NCI-H524 (cell line): Measurements from ENCODE around the gene GREM1.
A peak's percentile ranks its signal among the peaks of the same experiment; 100 is the strongest.

Source experiments
- DNase-seq, 2 experiments: peaks; one replicate each; lab custom pipeline; 2025; lab: John Stamatoyannopoulos, UW

Gene GREM1

DNA sequence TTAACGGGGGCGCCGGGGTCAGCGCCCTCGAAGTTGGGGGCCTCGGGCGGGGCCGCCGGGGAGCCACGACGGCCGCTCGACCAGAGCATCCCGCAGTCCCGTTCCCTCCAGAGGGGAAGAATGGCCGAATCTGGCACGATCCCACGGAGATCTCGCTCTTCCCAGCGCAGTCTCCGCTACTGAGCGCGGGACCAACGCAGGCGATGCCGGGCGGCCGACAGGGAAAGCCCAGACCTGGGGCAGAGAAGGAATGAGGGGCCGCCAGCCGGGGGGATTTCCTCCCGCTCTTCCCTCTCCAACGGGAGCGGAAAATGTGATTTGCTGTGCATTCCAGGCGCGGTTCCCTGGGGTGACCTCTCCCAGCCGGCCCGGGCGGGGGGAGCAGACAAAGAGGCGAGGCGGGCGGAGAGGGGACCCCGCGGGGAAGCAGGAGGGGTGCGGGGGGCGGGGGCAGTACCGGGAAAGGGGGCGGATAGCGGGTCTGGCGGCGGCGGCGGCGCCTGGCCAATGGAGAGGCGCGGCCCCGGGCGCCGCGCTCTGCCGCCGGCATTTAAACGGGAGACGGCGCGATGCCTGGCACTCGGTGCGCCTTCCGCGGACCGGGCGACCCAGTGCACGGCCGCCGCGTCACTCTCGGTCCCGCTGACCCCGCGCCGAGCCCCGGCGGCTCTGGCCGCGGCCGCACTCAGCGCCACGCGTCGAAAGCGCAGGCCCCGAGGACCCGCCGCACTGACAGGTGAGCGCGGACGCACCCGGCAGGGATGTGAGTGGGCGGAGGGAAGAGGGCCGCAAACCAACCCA lies at the start of gene GREM1:
TSS of gene GREM1 (plus strand) at position 579 of the 801 bp plus-strand sequence. CDS start 12,687 bp downstream, outside the sequence.
- peak in 1 of 2 experiments; percentile 39 for DNase-seq

DNA sequence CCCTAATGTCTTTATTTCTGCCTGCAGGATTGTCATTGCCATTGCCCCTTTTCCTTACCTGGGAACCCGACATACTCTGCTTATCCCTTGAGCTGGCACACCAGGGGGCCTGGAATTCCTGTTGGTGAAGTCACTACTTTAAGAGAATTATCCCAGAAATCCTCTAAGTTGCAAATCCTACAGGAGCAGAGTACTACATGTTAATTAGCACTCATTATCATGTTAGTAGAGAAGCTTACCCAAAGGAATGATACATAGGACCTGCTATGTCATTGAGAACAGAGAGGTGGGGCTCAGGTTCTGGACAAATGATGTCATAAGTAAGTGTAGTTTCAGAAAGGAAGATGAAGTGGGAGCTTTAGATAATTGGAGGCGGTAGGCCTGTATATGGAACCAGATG lies 48.9 kb upstream of the GREM1 start:
- DNase-seq: peak in 1 of 2 experiments; percentile 16

DNA sequence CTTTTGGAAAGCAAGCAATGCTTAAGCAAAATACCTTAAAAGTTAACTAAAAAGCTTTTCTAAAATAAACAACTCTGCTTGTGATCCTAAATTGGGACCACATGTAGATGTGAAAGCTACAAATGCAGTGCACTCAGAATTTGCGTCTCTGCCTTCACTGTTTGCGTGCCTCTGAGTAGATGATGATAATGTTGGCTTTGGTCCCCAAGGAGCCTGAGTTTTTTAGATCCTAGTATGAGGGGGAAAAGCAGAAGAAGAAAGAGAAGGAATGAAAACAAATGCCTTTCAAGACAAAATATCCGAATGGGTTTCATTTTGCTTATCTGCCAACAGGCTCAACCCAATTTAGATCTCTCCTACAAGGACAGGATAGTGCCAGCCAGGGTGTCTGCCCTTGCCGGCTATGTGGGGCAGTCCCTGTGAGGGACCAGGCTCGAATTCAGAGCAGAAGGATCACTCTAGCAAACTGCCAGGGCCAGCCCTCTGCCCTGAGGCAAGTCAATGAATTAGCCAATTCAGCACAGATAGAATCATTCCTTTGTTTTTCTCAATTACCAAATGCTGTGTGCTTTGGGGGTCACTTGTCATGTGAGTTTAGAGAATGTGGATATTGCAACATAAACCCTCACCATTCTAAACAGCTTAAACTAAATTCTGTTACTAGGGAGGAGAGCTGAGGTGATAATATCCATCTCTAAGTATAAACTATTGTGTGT lies 47.8 kb upstream of the GREM1 start:
- no peak for DNase-seq

DNA sequence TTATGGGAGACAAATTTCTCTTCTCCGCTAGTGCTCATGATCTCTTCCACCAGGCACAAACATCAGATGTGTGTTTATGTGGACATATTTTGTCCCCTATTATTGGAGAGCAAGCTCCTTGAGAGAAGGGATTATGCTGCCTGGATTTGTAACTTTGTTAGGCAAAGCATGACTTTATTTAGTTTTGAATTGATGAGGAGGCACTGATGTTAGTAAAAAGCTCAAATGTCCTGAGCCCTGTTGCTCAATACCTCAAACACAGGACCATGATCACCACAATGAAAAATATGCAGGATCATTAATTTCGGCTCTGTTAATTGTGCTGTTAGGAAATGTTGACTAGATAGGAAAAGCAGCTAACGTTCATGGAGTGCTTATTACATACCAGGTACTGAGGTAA lies 47.2 kb upstream of the GREM1 start:
- DNase-seq: no peak

DNA sequence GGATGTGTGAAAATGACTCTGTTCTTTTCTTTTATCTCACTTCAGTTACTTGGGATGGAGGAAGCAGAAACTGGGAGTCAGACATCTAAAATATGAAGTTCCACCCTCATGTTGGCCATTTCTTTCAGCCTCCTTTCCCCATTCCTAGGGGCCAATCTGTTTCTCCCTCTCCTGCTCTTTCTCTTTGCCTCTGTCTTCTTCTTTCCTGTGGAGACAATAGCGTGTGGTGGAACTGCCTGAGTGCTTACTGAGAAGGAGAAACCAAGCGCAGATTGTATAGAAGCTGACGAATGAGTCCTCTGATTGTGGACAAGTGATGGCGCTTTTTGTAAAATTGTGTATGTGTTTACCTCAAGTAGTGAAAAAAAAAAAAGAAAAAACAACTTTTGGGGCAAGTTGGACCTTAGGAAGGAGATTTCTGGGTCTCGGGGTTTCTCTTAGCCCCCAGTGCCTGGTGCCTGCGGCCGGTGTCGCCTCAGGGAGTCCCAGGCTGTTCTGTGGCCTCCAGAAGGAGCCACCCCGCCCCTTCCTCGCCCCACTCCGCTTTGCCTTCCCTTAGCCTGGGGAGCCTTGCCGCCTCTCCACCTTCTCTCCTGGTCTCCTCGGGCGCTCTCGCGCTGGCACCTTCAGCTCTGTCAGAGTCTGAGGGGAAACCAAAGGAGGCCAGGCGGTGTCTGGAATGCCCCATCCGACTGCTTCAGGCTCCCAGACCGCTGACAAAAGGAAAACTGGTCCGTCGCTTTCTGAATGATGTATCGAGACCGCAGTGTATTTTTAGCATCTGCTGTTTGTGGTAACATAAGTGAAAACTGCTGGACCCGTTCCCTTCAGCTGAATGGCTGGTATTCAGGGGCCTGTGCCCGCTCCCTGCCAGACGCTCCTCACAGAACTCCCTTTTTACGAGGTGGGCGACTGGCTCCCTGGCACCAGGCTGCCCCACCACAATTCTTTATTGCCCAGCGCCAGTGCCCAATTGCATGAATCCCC lies 46.2 kb upstream of the GREM1 start:
- no peak for DNase-seq

DNA sequence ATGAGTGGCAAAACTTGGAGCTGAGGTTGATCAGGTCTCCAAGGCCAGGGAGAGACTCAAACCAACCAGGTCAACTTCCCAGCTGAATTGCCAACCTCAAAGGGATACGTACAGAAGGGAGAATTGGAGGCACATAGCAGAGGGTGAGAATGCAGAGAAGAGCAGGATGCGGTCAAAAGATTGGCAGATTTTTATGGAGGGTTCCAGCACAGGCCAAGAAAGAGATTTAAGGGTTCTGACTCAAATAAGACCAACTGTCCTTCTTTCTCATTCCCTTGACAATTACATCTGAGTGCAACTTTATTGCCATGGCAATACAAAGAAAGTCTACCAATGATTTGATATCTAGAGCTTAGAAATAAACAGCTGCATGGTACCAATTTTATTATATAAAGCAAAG lies 43.1 kb upstream of the GREM1 start:
- no peak for DNase-seq

DNA sequence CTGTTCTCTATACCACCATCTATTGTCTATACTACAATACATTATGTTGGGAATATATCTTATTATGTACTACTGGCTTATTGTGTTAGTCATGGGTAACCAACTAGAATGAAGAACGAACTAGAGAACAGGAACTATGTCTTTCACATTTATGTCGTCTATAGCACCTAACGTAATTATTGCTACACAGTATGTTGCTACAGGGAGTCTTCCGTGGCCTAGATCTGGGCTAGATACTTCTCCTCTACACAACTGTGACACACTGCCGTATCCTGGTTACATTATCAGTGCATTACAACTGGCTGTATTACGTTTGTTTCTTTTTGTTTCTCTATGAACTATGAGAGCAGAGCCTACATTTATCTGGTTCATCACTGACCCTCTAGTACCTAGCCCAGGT lies 42.3 kb upstream of the GREM1 start:
- DNase-seq: no peak

DNA sequence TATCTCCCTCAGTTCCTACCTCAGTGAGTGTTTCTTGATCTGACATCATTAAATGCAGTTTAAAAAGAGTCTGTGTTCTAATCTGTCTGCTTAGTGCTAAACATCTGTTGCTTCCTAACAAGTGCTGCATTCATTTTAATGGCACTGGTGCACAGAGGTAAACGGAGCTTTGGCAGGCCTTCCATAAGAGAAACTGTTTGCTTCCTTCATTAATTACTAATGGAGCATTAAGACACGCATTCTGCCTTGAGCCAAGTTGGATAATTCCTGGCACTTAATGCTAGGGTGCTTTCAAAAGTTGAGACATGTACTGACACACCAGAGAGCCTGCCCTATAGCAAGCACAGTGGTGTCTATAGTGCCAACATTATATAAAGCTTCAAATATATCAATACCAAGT lies 41.6 kb upstream of the GREM1 start:
- peak; percentile 11 to 70 for DNase-seq

DNA sequence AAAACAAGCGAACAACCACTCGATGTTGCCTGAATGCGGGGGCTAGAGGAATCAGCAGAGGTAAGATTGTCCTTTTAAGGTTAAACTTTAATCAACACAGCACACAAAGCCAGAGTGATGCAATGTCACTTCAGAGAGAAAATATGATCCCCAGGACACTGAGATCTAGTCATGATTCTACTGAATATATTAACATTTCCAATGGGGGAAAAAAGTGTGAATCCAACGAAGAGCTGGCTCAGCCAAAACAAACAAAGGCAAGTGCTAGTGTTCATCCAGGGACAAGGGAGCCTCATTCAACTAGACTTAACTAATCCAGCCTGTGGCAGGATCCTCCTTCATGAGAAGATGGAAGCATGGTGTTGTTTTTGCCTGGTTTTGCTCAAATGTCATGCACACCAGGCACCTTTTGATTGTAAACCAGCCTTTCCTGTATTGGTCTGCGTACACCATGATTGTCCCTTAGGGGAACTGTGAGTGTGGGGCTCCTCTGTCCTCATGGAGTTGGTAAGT lies 40.5 kb upstream of the GREM1 start:
- DNase-seq: no peak

DNA sequence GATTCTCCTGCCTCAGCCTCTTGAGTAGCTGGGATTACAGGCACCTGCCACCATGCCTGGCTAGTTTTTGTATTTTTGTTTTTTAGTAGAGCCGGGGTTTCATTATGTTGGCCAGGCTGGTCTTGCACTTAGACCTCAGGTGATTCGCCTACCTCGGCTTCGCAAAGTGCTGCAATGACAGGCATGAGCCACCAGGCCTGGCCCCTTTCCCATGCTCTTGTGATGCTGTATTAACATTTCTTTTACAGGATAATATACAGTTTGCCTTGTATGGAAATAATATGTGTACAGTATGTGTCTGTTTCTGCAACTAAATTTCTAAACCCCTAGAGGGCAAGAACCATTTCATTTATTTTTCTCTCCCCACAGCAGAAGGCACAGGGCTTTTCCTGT lies 38.5 kb upstream of the GREM1 start:
- no peak for DNase-seq

DNA sequence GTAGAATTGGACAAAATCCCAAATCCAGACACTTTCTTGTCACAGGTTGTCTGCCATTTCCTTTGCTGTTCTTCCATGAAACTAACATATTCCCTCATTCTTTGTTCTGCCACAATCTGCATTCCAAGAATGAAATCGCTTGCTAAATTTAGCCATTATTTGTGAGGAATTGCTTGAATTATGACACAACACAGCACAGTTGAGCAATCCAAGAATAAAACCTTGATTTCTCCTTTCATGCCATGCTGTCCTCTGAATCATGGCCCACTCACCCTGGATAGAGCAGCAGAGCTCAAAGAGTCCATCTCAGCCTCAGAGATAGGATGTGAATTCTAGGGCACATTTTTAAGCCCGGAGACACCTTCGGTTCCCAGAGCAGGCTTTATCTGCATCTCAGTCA lies 35.2 kb upstream of the GREM1 start:
- DNase-seq: no peak

DNA sequence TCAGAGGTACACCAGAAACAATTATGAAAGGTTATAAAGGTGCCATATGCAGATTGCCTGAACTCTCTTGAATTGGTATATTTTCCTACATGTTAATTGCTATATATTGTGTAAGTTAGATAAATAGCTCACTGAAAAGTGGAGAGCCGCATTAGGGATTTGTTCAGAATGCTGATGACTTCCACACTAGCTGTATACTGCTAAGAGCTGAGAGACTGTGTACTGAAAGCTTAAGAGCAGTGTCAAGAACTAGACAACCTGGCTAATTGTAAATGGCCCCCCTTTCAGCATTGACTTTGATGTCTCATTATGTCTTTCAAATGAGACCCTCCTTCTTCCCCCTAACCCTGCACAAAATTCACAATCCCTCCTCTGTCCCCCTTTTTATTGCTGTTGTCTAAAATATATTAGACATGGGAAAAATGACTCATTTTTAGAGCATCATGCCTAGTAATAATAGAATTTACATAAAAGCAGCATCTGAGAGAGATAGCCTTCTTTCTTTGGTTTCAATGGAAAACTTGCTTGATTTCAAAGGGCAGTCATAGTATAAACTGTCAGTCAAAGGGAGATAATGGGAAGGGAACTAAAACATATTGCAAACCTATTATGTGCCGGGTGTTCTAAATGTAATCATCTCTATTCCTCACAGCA lies 34.7 kb upstream of the GREM1 start:
- no peak for DNase-seq

DNA sequence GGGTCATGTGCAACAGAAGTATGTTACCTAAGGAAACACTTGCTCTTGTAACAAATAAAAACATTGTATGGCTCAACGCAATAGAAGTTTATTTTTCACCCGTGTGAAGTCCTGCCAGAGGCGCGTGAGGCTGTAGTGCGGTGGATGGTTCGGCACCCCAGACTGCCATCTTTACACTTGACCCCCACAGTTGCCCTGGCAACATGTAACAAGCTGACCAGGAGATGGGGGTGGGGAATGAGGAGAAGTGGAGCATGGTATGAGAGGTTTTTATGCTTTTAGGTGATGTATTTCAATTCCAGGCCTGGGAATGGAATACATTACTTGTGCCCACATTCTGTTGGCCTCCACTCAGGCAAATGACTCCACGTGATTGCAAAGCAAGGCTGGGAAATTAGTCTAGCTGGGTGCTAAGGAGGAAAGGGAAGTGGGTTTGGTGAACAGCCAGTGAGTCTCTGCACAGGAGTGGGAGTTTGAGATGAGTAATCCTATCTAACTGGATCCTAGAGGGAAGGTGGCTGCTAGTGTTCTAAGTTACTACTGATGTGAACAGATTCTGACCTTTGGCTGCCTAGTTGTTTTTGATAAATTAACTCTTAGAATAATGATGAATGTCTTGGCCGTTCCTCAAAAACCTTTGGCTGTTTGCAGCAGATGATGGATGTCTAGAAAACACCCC lies 33.8 kb upstream of the GREM1 start:
- DNase-seq: no peak

DNA sequence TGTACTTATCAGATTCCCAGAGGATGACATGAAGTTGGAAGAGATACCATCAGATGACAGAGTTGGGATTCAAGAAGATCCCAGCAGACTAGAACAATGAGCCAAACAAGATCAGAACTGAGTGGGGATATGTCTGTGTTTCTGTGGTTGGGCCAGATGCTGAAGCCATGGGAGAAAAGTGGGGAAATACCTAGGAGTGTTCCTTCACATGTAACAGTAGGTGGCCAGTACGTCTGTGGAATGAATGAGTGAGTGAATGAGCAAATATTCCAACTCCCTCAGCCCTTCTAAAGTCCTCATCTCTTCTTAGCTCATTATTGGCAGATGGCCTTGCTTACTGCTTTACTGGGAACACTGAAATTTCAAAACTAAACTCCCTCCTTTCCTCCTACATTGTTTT lies 32.2 kb upstream of the GREM1 start:
- DNase-seq: no peak

DNA sequence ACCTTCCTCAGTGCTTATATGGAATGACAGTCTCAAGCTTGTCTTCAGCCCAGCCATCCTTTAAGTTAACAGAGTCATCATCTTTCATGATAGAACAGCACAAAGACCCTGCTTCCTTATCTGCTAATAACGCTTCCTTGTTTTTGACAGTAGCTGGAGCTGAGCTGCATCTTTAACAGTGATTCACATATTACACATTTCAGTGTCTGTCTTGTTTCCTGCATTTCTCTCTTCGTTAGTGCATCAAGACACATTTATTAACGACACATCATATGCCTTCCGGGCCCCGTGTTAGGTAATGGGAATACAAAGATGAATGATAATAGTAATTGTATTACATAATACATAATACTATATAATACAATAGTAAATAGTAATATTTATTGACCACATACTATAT lies 30.2 kb upstream of the GREM1 start:
- DNase-seq: no peak

DNA sequence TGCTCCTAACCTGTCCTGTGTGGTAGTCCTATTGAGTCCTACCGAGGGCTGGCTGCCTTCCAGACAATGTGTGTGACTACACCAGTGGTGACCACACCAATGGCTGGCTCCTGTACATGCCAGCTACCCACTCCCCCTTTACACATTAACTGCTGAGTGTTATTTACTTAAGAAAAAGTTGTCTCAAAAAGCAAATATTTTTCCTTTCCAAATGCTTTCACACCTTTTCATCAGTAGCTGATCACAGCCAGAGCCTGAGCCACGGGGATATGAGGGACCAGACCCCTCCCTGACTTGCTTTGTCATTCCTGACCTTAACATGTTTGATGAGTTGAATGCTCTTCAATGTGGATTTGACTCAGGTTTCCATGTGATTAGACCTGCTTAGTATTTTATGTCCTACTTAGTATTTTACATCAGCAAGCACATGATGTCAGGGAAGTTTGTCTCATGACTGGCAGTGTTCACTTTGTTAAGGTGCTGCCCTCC lies 29.6 kb upstream of the GREM1 start:
- no peak for DNase-seq

DNA sequence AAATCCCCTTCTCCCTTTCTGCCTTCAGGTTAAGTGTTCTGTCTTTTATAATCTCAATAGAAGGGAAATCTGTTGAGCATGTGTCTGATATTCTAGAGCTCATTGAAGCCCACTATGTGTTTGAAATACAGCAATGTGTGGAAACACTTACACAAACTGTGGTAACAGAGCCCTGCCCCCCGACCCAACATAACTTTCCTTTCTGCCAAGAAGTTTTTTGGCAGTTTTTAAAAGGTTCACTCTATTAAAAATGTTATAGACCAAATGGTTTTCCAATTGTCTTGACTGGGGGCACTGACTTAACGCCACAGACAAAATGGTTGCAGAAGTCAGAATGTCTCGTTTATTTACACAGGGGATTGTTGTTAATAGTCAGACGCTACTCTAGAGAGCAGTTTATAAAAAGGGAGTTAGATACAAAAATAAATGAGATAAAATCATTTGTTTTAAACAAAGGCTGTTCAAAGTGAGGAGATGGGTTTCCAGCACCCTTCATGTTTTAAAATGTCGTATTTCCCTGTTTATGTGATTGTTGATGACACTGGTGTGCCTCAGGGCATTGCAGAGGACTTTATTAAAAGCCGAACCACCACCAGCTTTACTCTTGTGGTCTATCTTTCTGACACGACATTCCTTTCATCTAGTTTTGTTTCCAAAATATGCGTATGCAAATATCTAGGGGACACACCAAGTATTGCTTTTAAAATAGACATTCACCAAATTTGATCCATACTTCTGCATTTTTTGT lies 26.7 kb upstream of the GREM1 start:
- no peak for DNase-seq

DNA sequence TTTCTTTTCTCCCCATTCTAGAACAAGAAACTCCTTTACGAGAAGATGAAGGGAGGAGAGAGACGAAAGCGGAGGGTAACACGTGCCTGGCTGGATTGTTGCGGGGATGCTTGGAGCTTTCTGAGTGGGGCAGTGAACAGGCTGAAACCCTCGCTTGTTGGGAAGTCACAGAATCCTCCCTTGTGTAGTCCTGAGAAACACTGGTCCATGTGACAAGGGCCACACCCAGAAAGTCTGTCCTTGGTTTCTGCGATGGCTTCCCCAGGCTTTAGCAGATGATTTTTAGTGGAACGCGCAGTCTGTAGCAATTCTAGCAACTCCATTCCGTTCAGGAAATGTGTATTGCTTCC lies 26.1 kb upstream of the GREM1 start:
- DNase-seq: no peak

DNA sequence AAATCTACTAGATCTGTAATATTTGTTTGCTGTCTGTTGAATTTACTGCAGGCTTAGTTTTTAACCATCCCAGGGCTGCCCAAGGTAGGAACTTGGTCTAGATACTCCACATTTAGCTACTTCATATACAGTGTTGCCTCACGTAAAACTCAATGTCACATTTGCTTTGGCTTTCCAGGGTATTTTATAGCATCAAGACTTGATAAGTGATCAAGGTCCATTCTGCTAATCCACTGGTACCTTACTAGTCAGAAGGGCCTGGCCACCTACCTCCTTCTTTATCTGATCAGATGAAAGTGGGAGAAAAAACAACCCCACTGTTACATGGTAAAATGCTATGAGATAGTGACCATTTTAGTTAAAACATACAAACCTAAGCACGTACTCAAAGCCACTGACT lies 25.5 kb upstream of the GREM1 start:
- no peak for DNase-seq
